ENCODE data around the gene SELPLG.

Gene SELPLG

GRCh38 chr12:108608616-108609015 is 25.1 kb downstream of the SELPLG start:
- Histone ChIP-seq H3K4me3 (ENCODE audit: low read length, poor library complexity, severe bottlenecking) (no peak overlapping the region), H3K9me3 (ENCODE audit: insufficient read depth, low read depth, low read length) (no peaks in the 10 kb centered on the region), H4K20me1 (ENCODE audit: insufficient read depth, low read length, poor library complexity, severe bottlenecking) (no peaks in the 10 kb centered on the region), H3K4me1 (ENCODE audit: insufficient read depth, low read length, poor library complexity, severe bottlenecking) (peaks cover 4% of the 10 kb centered on the region), H3K9me2 (replicated peaks; ENCODE audit: low read depth, low read length) (no peaks in the 10 kb centered on the region), H3K27me3 (ENCODE audit: insufficient read depth, low read length, poor library complexity, severe bottlenecking) (no peaks in the 10 kb centered on the region), H3K4me2 (ENCODE audit: low read depth, low read length, poor library complexity, severe bottlenecking) (no peak overlapping the region), H3F3A (ENCODE audit: low read depth) (no peaks in the 10 kb centered on the region), H2AFZ (ENCODE audit: low read length) (no peak overlapping the region), H3K79me2 (ENCODE audit: insufficient read depth, low read length) (no peaks in the 10 kb centered on the region), H3K36me3 (ENCODE audit: insufficient read depth, low read length) (no peaks in the 10 kb centered on the region), H3K9ac (ENCODE audit: low read depth, low read length, poor library complexity, severe bottlenecking) (no peak overlapping the region)
- TF ChIP-seq CTCF (conservative IDR thresholded peaks at IDR 0.05; ENCODE audit: low read length): no peak
- TF ChIP-seq EZH2phosphoT487 (IDR thresholded peaks at IDR 0.05; ENCODE audit: borderline replicate concordance): no peak

- no peaks in the 10 kb centered on the region for H3K9me2 ChIP-seq (replicated peaks; ENCODE audit: low read depth, low read length)
These were observed 25.6 kb downstream of the SELPLG start for GRCh38 chr12:108607981-108608600.

GRCh38 chr12:108606492-108606891 is 27.2 kb downstream of the SELPLG start:
- no peaks in the 10 kb centered on the region for H4K20me1 ChIP-seq (ENCODE audit: insufficient read depth, low read length, poor library complexity, severe bottlenecking)
- no peak overlapping the region for H2AFZ ChIP-seq (ENCODE audit: low read length)
- no peaks in the 10 kb centered on the region for H3F3A ChIP-seq (ENCODE audit: low read depth)
- H3K79me2 ChIP-seq (ENCODE audit: insufficient read depth, low read length): no peaks in the 10 kb centered on the region
- no peak overlapping the region for H3K9ac ChIP-seq (ENCODE audit: low read depth, low read length, poor library complexity, severe bottlenecking)
- no peaks in the 10 kb centered on the region for H3K9me2 ChIP-seq (replicated peaks; ENCODE audit: low read depth, low read length)
- TF ChIP-seq EZH2phosphoT487 (IDR thresholded peaks at IDR 0.05; ENCODE audit: borderline replicate concordance) (no peak), CTCF (conservative IDR thresholded peaks at IDR 0.05; ENCODE audit: low read length) (no peak)
- no peaks in the 10 kb centered on the region for H3K4me1 ChIP-seq (ENCODE audit: insufficient read depth, low read length, poor library complexity, severe bottlenecking)
- H3K27me3 ChIP-seq (ENCODE audit: insufficient read depth, low read length, poor library complexity, severe bottlenecking): no peaks in the 10 kb centered on the region
- no peak overlapping the region for H3K4me2 ChIP-seq (ENCODE audit: low read depth, low read length, poor library complexity, severe bottlenecking)
- no peaks in the 10 kb centered on the region for H3K36me3 ChIP-seq (ENCODE audit: insufficient read depth, low read length)
- H3K4me3 ChIP-seq (ENCODE audit: low read length, poor library complexity, severe bottlenecking): no peak overlapping the region
- H3K9me3 ChIP-seq (ENCODE audit: insufficient read depth, low read depth, low read length): no peaks in the 10 kb centered on the region

More at GRCh38 chr12:108607981-108608600, 25.6 kb downstream of the SELPLG start:
- no peak overlapping the region for H3K9ac ChIP-seq (ENCODE audit: low read depth, low read length, poor library complexity, severe bottlenecking)
- H4K20me1 ChIP-seq (ENCODE audit: insufficient read depth, low read length, poor library complexity, severe bottlenecking): no peaks in the 10 kb centered on the region
- H3K79me2 ChIP-seq (ENCODE audit: insufficient read depth, low read length): no peaks in the 10 kb centered on the region
- H3K4me3 ChIP-seq (ENCODE audit: low read length, poor library complexity, severe bottlenecking): no peak overlapping the region
- H3K9me3 ChIP-seq (ENCODE audit: insufficient read depth, low read depth, low read length): no peaks in the 10 kb centered on the region
- no peaks in the 10 kb centered on the region for H3F3A ChIP-seq (ENCODE audit: low read depth)
- peaks cover 4% of the 10 kb centered on the region for H3K4me1 ChIP-seq (ENCODE audit: insufficient read depth, low read length, poor library complexity, severe bottlenecking)
- no peaks in the 10 kb centered on the region for H3K36me3 ChIP-seq (ENCODE audit: insufficient read depth, low read length)
- TF ChIP-seq EZH2phosphoT487 (IDR thresholded peaks at IDR 0.05; ENCODE audit: borderline replicate concordance) (no peak), CTCF (conservative IDR thresholded peaks at IDR 0.05; ENCODE audit: low read length) (no peak)
- H3K27me3 ChIP-seq (ENCODE audit: insufficient read depth, low read length, poor library complexity, severe bottlenecking): no peaks in the 10 kb centered on the region
- H3K4me2 ChIP-seq (ENCODE audit: low read depth, low read length, poor library complexity, severe bottlenecking): no peak overlapping the region
- no peak overlapping the region for H2AFZ ChIP-seq (ENCODE audit: low read length)
